ENCODE data around the gene NCOA7. TPM values are rescaled to one million over a fixed set of nuclear protein-coding genes. Genes with fewer than 3 reads are reported as not detected.

The NCOA7 gene
- total and polyA plus RNA-seq, 9 of the 15 experiments (the other 6 are each of a cell fraction or from before 2014, with no cell fraction given), result 5.8 to 14.6 (median 9.3) TPM

DNA sequence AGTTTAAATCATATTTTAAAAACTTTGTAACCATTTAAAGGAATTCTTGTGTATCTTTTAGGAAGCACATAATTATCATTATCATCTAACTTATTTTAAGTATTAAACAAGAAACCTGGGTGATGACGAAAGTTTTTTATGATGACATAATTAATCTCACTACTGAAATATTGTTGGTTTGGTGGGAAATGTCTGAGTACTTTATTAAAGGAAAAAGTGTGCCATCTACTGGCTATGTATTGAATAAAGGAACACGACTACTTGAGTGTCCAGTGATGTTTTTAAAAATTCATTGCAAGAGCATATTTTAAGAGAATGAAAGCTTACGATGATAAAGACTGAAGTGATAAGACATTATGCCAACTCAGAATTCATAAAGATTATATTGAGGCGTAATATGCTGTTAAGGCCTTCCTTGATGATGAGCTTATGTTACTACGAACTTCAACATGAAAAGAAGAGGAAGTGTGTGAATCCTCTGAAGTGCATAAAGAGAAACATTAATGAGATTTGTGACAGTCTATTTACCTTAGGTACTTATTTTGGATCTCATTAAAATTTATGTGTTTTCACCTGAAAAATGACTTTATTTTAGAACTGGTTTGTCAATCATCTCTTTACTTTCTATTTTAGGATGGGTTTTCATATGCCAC, 183.6 kb downstream of the NCOA7 start:
- CTCF ChIA-PET (ENCODE audit: low intra/inter-chr PET ratio), result interaction anchor here (0.7 to 2.6 kb wide), 8 partner anchors 18 to 664 kb away, joined by 3 to 32 read pairs (median 5); partner anchors contain the start of gene HINT3
- H4K20me1 ChIP-seq (replicated peaks; ENCODE audit: control insufficient read depth, insufficient read depth, low read length), result no peaks in the 10 kb centered on the region
- in situ Hi-C loops (cut with MboI) (loop anchor here (5.0 kb wide), 2 partner anchors 187 to 662 kb away; no protein-coding TSS in a partner anchor), intact Hi-C loops (cut with micrococcal nuclease) (loop anchor here (1.0 kb wide), 4 partner anchors 17 to 660 kb away; no protein-coding TSS in a partner anchor)
- ATAC-seq, result peak; percentile 90
- no peaks in the 10 kb centered on the region for H3K9me3 ChIP-seq (replicated peaks; ENCODE audit: control insufficient read depth, insufficient read depth, low read depth, low read length)
- no peak overlapping the region for H3K4me3 ChIP-seq
- POLR2A ChIA-PET, result interaction anchor here (0.7 to 2.4 kb wide), 7 partner anchors 10 to 701 kb away, joined by 3 to 10 read pairs (median 6); partner anchors contain the start of gene TRMT11
- H3K36me3 ChIP-seq (ENCODE audit: control insufficient read depth, insufficient read depth, low read length), result peaks cover 38% of the 10 kb centered on the region; the same call in 2 of the 3 replicates
- 0 out of 2 replicates have a peak overlapping the region, but pooled peaks have one; percentile 12 for H2AFZ ChIP-seq (ENCODE audit: low read depth, low read length)
- H3K4me1 ChIP-seq (replicated peaks in 1 of 2; ENCODE audit: control insufficient read depth in 2 of 2, insufficient read depth in 2 of 2, low read length in 2 of 2), result no peaks in the 10 kb centered on the region
- no peak overlapping the region for H3K4me2 ChIP-seq (ENCODE audit: insufficient read depth, low read length)
- DNase-seq (ENCODE audit: extremely low read depth in 1 of 4, low spot score in 3 of 4), result peak in 3 of 4 experiments; percentile 39 to 64 (median 41)
- no peak overlapping the region for H3K9ac ChIP-seq (ENCODE audit: insufficient read depth in 1 of 2, low read depth in 2 of 2, low read length in 2 of 2)
- no peaks in the 10 kb centered on the region for H3K27me3 ChIP-seq (ENCODE audit: control insufficient read depth in 2 of 2, insufficient read depth in 2 of 2, low read length in 2 of 2)
- no peaks in the 10 kb centered on the region for H3K9me1 ChIP-seq (ENCODE audit: control insufficient read depth, insufficient read depth, low read length)
- 0 out of 3 replicates have a peak, but pooled peaks cover 5% of the 10 kb centered on the region for H3K79me2 ChIP-seq (ENCODE audit: control insufficient read depth, insufficient read depth, low read length)
- no TSS peak for BruUV-seq (replicated peaks)
- no peak overlapping the region for H3K27ac ChIP-seq (ENCODE audit: extremely low read depth, low read depth, low read length)
- 21% methylated on average over 5 of the region's 5 CpGs for WGBS (ENCODE audit: insufficient coverage, low coverage, missing lambda C conversion rate)
- peak; percentile 79 for FAIRE-seq
- TF ChIP-seq CREB1 (IDR thresholded peaks at IDR 0.05) (peak; percentile 27; the same call in 1 of the 2 replicates), CREB1 (CRISPR knock-in tag; IDR thresholded peaks at IDR 0.05) (no peak), SMAD2 (IDR thresholded peaks at IDR 0.05; ENCODE audit: low read depth, low read length) (no peak), ATF7 (IDR thresholded peaks at IDR 0.05) (peak; percentile 69; the same call in 1 of the 2 replicates), CEBPG (CRISPR knock-in tag; IDR thresholded peaks at IDR 0.05) (no peak), CEBPG (tag; conservative IDR thresholded peaks at IDR 0.05 in 1 of 2, IDR thresholded peaks at IDR 0.05 in 1 of 2) (peak; percentile 71 to 87), ATF1 (CRISPR knock-in tag; IDR thresholded peaks at IDR 0.05) (no peak), ATF1 (tag; IDR thresholded peaks at IDR 0.05) (peak; percentile 64), TFAP4 (CRISPR knock-in tag; IDR thresholded peaks at IDR 0.05; ENCODE audit: borderline replicate concordance) (no peak), REST (IDR thresholded peaks at IDR 0.05; ENCODE audit: borderline replicate concordance) (peak; percentile 53; the same call in 1 of the 2 replicates), REST (CRISPR knock-in tag; IDR thresholded peaks at IDR 0.05; ENCODE audit: low read depth) (no peak), MAFG (tag; conservative IDR thresholded peaks at IDR 0.05) (0 out of 2 replicates have a peak, but pooled peaks have one; percentile 7), MYNN (IDR thresholded peaks at IDR 0.05) (no peak), MYNN (CRISPR knock-in tag; IDR thresholded peaks at IDR 0.05) (no peak)
